GM12878 (cell line): Measurements from ENCODE around the gene NPM3. TPM values are rescaled to one million over a fixed set of nuclear protein-coding genes. Genes with fewer than 3 reads are reported as not detected.

Experiments
- CBFB ChIP-seq: IDR thresholded peaks from 2 replicates; pipeline ENCODE4 v1.6.1; 2016; ENCODE audit warnings: antibody characterized with exemption, low read depth
- IKZF1 ChIP-seq: fragments of 450-650 bp; conservative IDR thresholded peaks from 2 replicates; pipeline ENCODE4 v1.6.1; 2017; ENCODE audit warnings: antibody characterized with exemption, mild to moderate bottlenecking
- RFX5 ChIP-seq: IDR thresholded peaks from 2 replicates; pipeline ENCODE4 v1.6.1; 2011; ENCODE audit warnings: low read depth, low read length, improper control_type of control experiment
- SMARCA5 ChIP-seq: fragments of 450-650 bp; IDR thresholded peaks from 2 replicates; pipeline ENCODE4 v1.6.1; 2017; ENCODE audit warnings: mild to moderate bottlenecking
- SMC3 ChIP-seq: IDR thresholded peaks from 2 replicates; pipeline ENCODE4 v1.6.1; 2011; ENCODE audit warnings: low read length, improper control_type of control experiment, borderline replicate concordance
- SREBF1 ChIP-seq: IDR thresholded peaks from 2 replicates; pipeline ENCODE4 v1.6.1; 2012; ENCODE audit warnings: mild to moderate bottlenecking, low read length
- polyA plus RNA-seq, 11 experiments: library from polyadenylated mRNA; depleted of rRNA in 4 of 11; unstranded in 6 of 11; stranded (reverse) in 5 of 11; fragments of >200 nt; fragmentation: Nextera tagmentation in 4 of 11; fragmentation: Illumina TruSeq in 1 of 11; extraction: Ambion mirVana in 4 of 11; extraction: Trizol in 1 of 11; gene quantifications; 1 replicate in 1 of 11; 2 replicates in 10 of 11; pipeline versions ENCODE4 v1.2.1 to v1.2.3, GENCODE V29; 2011 to 2016; ENCODE audit warnings: inconsistent platforms in 2 of 11, missing spikeins in 2 of 11, low read depth in 1 of 11
- total RNA-seq, 4 experiments: library from RNA; depleted of rRNA in 3 of 4; stranded (reverse); fragments of >200 nt in 3 of 4; fragmentation: Illumina TruSeq in 1 of 4; extraction: Trizol in 1 of 4; gene quantifications; 2 replicates each; pipeline versions ENCODE4 v1.2.1 to v1.2.3, GENCODE V29; 2013 to 2021
- TF ChIP-seq, protein P1 (sequence below): fragments of 450-650 bp; IDR thresholded peaks from 2 replicates; pipeline ENCODE4 v1.6.1; 2017; ENCODE audit warnings: mild to moderate bottlenecking, moderate library complexity
- TF ChIP-seq, protein P2 (sequence below): IDR thresholded peaks from 2 replicates; pipeline ENCODE4 v1.6.1; 2011; ENCODE audit warnings: mild to moderate bottlenecking, low read depth, low read length, moderate library complexity; ENCODE audit not compliant: insufficient replicate concordance
- TF ChIP-seq, protein P3 (sequence below): IDR thresholded peaks from 2 replicates; pipeline ENCODE4 v1.6.1; 2011; ENCODE audit warnings: borderline replicate concordance, low read depth, mild to moderate bottlenecking, moderate library complexity, low read length; ENCODE audit not compliant: insufficient read depth, poor library complexity, severe bottlenecking
- TF ChIP-seq, protein P4 (sequence below): fragments of 450-650 bp; IDR thresholded peaks from 2 replicates; pipeline ENCODE4 v1.6.1; 2017; ENCODE audit warnings: antibody characterized with exemption, mild to moderate bottlenecking, moderate library complexity

Gene NPM3
- total and polyA plus RNA-seq, 10 of the 15 experiments (the other 5 are each of a cell fraction or from before 2014, with no cell fraction given), result 13.0 to 171 (median 93.3) TPM

DNA sequence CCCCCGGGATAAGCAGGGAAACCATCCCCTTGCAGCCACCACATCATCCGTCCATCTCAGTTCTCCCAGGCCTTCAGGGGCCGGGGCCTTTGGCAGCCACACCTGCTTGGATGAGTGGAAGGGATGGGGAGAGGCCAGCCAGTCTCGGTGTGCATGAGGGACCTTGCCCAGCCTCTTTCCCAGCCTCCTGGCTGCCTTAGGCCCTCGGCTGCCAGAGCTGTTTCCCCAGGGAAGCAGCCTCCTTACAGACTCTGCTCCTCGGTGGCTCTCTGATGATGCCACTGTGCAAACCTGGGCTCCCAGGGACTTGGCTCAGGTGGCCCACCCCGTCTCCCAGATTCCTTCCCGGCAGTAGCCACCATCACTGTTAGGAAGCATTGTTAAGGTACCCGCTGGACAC lies 22.0 kb downstream of the NPM3 start (continued):
- TF ChIP-seq, protein P1, sequence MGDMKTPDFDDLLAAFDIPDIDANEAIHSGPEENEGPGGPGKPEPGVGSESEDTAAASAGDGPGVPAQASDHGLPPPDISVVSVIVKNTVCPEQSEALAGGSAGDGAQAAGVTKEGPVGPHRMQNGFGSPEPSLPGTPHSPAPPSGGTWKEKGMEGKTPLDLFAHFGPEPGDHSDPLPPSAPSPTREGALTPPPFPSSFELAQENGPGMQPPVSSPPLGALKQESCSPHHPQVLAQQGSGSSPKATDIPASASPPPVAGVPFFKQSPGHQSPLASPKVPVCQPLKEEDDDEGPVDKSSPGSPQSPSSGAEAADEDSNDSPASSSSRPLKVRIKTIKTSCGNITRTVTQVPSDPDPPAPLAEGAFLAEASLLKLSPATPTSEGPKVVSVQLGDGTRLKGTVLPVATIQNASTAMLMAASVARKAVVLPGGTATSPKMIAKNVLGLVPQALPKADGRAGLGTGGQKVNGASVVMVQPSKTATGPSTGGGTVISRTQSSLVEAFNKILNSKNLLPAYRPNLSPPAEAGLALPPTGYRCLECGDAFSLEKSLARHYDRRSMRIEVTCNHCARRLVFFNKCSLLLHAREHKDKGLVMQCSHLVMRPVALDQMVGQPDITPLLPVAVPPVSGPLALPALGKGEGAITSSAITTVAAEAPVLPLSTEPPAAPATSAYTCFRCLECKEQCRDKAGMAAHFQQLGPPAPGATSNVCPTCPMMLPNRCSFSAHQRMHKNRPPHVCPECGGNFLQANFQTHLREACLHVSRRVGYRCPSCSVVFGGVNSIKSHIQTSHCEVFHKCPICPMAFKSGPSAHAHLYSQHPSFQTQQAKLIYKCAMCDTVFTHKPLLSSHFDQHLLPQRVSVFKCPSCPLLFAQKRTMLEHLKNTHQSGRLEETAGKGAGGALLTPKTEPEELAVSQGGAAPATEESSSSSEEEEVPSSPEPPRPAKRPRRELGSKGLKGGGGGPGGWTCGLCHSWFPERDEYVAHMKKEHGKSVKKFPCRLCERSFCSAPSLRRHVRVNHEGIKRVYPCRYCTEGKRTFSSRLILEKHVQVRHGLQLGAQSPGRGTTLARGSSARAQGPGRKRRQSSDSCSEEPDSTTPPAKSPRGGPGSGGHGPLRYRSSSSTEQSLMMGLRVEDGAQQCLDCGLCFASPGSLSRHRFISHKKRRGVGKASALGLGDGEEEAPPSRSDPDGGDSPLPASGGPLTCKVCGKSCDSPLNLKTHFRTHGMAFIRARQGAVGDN, result no peak
- TF ChIP-seq SMARCA5 (no peak), SMC3 (no peak), CBFB (no peak), SREBF1 (no peak), IKZF1 (no peak), RFX5 (no peak)
- TF ChIP-seq, protein P2, sequence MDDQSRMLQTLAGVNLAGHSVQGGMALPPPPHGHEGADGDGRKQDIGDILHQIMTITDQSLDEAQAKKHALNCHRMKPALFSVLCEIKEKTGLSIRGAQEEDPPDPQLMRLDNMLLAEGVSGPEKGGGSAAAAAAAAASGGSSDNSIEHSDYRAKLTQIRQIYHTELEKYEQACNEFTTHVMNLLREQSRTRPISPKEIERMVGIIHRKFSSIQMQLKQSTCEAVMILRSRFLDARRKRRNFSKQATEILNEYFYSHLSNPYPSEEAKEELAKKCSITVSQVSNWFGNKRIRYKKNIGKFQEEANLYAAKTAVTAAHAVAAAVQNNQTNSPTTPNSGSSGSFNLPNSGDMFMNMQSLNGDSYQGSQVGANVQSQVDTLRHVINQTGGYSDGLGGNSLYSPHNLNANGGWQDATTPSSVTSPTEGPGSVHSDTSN, result no peak
- TF ChIP-seq, protein P3, sequence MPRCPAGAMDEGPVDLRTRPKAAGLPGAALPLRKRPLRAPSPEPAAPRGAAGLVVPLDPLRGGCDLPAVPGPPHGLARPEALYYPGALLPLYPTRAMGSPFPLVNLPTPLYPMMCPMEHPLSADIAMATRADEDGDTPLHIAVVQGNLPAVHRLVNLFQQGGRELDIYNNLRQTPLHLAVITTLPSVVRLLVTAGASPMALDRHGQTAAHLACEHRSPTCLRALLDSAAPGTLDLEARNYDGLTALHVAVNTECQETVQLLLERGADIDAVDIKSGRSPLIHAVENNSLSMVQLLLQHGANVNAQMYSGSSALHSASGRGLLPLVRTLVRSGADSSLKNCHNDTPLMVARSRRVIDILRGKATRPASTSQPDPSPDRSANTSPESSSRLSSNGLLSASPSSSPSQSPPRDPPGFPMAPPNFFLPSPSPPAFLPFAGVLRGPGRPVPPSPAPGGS, result no peak
- TF ChIP-seq, protein P4, sequence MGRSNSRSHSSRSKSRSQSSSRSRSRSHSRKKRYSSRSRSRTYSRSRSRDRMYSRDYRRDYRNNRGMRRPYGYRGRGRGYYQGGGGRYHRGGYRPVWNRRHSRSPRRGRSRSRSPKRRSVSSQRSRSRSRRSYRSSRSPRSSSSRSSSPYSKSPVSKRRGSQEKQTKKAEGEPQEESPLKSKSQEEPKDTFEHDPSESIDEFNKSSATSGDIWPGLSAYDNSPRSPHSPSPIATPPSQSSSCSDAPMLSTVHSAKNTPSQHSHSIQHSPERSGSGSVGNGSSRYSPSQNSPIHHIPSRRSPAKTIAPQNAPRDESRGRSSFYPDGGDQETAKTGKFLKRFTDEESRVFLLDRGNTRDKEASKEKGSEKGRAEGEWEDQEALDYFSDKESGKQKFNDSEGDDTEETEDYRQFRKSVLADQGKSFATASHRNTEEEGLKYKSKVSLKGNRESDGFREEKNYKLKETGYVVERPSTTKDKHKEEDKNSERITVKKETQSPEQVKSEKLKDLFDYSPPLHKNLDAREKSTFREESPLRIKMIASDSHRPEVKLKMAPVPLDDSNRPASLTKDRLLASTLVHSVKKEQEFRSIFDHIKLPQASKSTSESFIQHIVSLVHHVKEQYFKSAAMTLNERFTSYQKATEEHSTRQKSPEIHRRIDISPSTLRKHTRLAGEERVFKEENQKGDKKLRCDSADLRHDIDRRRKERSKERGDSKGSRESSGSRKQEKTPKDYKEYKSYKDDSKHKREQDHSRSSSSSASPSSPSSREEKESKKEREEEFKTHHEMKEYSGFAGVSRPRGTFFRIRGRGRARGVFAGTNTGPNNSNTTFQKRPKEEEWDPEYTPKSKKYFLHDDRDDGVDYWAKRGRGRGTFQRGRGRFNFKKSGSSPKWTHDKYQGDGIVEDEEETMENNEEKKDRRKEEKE, result no peak
